Colonic mucosa (tissue), 4 donors: ENCODE results near the gene FUCA1. TPM values are rescaled to one million over a fixed set of nuclear protein-coding genes. Genes with fewer than 3 reads are reported as not detected.

ENCODE experiments used
- DNase-seq: peaks from one replicate; pipeline ENCODE4 v3.0.0-alpha.2; 2020
- H3K27ac ChIP-seq: fragments of 200-600 bp; one replicate; pipeline ENCODE4 v1.8.0; 2021
- H3K27me3 ChIP-seq: fragments of 200-600 bp; one replicate; pipeline ENCODE4 v1.8.0; 2021
- H3K36me3 ChIP-seq: fragments of 200-600 bp; one replicate; pipeline ENCODE4 v1.8.0; 2021
- H3K4me1 ChIP-seq: fragments of 200-600 bp; one replicate; pipeline ENCODE4 v1.8.0; 2021; ENCODE audit warnings: mild to moderate bottlenecking
- H3K4me3 ChIP-seq: fragments of 200-600 bp; one replicate; pipeline ENCODE4 v1.8.0; 2021
- H3K9ac ChIP-seq, 2 donors: one replicate each; pipeline ENCODE4 v1.7.0; 2013; ENCODE audit warnings: control low read depth in 2 of 2, low read depth in 2 of 2, low read length in 2 of 2
- H3K9me3 ChIP-seq: fragments of 200-600 bp; one replicate; pipeline ENCODE4 v1.8.0; 2021
- intact Hi-C: fragments of 100-400 bp; cut with DNase I; formaldehyde crosslinking; loops from one replicate; pipeline ENCODE4 v1.14.1; 2022
- total RNA-seq, 2 donors: library from RNA; stranded (reverse); fragmentation: NEBNext Ultra II Directional in 1 of 2; extraction: Animal tissue kit (Norgen Biotek cat#: 25700) in 1 of 2; gene quantifications; one replicate each; pipeline ENCODE4 v1.2.1, GENCODE V29; 2021
- TF ChIP-seq, protein P1 (sequence below): fragments of 200-600 bp; IDR thresholded peaks from one replicate; pipeline ENCODE4 v1.8.0; 2022; ENCODE audit warnings: antibody characterized with exemption, mild to moderate bottlenecking
- donor health status: healthy.
- donor health status: DM: no; HTN: no; CAD: no.
- donor health status: DM: no; HTN: no; CAD: no.

The FUCA1 gene
- 100 to 1,000 TPM in 1 of 2 donors, 10 to 100 TPM in 1; 70.1 to 165 TPM for total RNA-seq

DNA sequence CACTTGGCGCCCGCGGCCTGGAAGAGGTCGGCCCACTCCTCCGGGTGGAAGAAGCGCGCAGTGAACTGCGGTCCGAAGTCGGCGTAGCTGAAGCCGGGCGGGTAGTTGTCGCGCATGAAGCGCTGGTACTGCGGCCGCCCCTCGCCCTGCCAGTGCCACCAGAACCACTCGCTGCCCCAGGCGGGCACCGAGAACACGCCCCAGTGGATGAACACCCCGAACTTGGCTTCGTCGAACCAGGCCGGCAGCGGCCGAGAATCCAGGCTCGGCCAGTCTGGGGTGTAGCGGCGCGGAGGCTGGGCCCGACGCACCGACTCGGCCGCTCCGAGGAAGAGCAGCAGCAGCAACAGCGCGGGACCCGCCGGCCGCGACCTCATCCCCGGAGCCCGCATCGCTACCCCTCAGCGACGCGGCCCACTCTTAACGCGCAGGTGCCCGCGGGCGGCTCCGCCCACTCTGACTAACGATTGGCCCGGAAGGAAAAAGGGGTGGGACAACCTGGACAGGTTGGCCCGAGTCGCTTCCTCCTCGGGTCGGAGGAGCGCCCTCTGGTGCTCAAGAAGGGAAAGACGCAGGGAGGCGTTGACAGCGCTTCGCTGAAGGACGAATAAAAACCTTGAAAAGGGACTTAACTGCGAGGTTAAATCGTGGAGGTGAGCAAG lies at the start of gene FUCA1:
Gene FUCA1, minus strand, starts transcription at position 396 of the 662 bp plus-strand sequence. Its CDS starts 4 bp downstream, at position 392.
- no peaks in the 10 kb centered on the region for H3K27me3 ChIP-seq
- H3K4me1 ChIP-seq: no peaks in the 10 kb centered on the region
- DNase-seq: peak; percentile 98
- peak within 1 kb of the TSS; percentile 53 for H3K27ac ChIP-seq
- peak within 1 kb of the TSS; percentile 92 for H3K4me3 ChIP-seq
- no peaks in the 10 kb centered on the region for H3K9me3 ChIP-seq
- H3K9ac ChIP-seq: peak within 1 kb of the TSS; percentile 70 to 86
- TF ChIP-seq, protein P1, sequence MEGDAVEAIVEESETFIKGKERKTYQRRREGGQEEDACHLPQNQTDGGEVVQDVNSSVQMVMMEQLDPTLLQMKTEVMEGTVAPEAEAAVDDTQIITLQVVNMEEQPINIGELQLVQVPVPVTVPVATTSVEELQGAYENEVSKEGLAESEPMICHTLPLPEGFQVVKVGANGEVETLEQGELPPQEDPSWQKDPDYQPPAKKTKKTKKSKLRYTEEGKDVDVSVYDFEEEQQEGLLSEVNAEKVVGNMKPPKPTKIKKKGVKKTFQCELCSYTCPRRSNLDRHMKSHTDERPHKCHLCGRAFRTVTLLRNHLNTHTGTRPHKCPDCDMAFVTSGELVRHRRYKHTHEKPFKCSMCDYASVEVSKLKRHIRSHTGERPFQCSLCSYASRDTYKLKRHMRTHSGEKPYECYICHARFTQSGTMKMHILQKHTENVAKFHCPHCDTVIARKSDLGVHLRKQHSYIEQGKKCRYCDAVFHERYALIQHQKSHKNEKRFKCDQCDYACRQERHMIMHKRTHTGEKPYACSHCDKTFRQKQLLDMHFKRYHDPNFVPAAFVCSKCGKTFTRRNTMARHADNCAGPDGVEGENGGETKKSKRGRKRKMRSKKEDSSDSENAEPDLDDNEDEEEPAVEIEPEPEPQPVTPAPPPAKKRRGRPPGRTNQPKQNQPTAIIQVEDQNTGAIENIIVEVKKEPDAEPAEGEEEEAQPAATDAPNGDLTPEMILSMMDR: peak; percentile 85
- intact Hi-C loops: loop anchor here (5.0 kb wide), 1 partner anchor 56 kb away; no protein-coding TSS in a partner anchor
- peaks cover 5% of the 10 kb centered on the region for H3K36me3 ChIP-seq

- Histone ChIP-seq H3K9ac (peak overlapping the region; percentile 46 to 47), H3K27ac (no peak overlapping the region), H3K9me3 (no peaks in the 10 kb centered on the region), H3K4me1 (peaks cover 5% of the 10 kb centered on the region), H3K4me3 (no peak overlapping the region), H3K36me3 (no peaks in the 10 kb centered on the region), H3K27me3 (no peaks in the 10 kb centered on the region)
- peak; percentile 81 for DNase-seq
- intact Hi-C loops: loop anchor here (5.0 kb wide), 2 partner anchors 104 to 144 kb away; no protein-coding TSS in a partner anchor
- TF ChIP-seq, protein P1: peak; percentile 58
Measured at GRCh38 chr1:23916209-23917131, 48.4 kb upstream of the FUCA1 start.

DNA sequence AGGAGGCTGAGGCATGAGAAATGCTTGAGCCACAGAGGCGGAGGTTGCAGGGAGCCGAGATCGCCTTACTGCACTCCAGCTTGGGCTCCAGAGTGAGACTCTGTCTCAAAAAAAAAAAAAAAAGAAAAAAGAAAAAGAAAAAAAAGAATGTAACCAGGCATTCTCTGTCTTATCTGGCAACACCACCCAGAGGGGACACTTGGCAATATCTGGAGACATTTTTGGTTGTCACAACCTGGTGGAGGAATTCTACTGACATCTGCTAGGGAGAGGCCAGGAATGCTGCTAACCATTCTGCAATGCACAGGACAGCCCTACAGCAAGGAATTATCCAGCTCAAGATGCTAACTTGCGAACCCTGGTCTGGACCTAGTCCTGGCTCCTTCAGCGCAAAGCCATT lies 47.4 kb upstream of the FUCA1 start:
- no peak for DNase-seq
- TF ChIP-seq, protein P1: no peak
- H3K27me3 ChIP-seq: no peaks in the 10 kb centered on the region
- H3K36me3 ChIP-seq: no peaks in the 10 kb centered on the region
- no peaks in the 10 kb centered on the region for H3K4me1 ChIP-seq
- H3K27ac ChIP-seq: no peak overlapping the region
- no peaks in the 10 kb centered on the region for H3K9me3 ChIP-seq
- H3K9ac ChIP-seq: peak overlapping the region in 1 of 2 donors; percentile 46
- H3K4me3 ChIP-seq: no peak overlapping the region
- intact Hi-C loops: loop anchor here (5.0 kb wide), 2 partner anchors 103 to 143 kb away; no protein-coding TSS in a partner anchor

DNA sequence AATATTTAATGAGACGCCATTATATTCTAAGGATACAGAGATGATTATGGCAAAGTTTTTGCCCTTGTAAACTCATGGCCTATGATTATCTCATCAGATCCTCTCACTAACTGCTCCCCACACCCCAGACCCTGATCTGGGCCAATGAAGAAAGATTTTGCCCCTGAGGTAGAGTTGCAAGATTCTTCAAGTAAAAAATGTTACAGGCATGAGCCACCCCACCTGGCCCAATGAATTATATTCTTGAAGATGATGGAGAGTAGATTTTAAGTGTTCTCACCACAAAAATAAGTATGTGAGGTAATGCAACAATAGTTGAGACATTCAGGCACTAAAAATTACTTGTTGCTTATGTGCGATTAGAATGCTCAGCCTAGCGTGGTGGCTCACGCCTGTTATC lies 46.8 kb upstream of the FUCA1 start:
- Histone ChIP-seq H3K9ac (no peak overlapping the region), H3K9me3 (no peaks in the 10 kb centered on the region), H3K4me3 (no peak overlapping the region), H3K27me3 (no peaks in the 10 kb centered on the region), H3K27ac (no peak overlapping the region), H3K4me1 (no peaks in the 10 kb centered on the region), H3K36me3 (no peaks in the 10 kb centered on the region)
- DNase-seq: no peak
- TF ChIP-seq, protein P1: no peak
- intact Hi-C loops: loop anchor here (5.0 kb wide), 2 partner anchors 103 to 143 kb away; no protein-coding TSS in a partner anchor

- no peak for DNase-seq
Measured at GRCh38 chr1:23913212-23913880, 45.3 kb upstream of the FUCA1 start, which contains the start of gene CNR2. Gene CNR2, minus strand, starts transcription at chr1:23913362. Its CDS starts 37,745 bp downstream, at chr1:23875617.

More at GRCh38 chr1:23913212-23913880, 45.3 kb upstream of the FUCA1 start, which contains the start of gene CNR2:
- TF ChIP-seq, protein P1: no peak
- intact Hi-C loops: no loop called here
- Histone ChIP-seq H3K9me3 (no peaks in the 10 kb centered on the region), H3K27ac (no peak within 1 kb of the TSS), H3K36me3 (no peaks in the 10 kb centered on the region), H3K4me1 (no peaks in the 10 kb centered on the region), H3K4me3 (no peak within 1 kb of the TSS), H3K9ac (peak within 1 kb of the TSS in 1 of 2 donors; percentile 56), H3K27me3 (no peaks in the 10 kb centered on the region)
